D341Med (cell line): Measurements from ENCODE around the gene TPRX2.
A peak's percentile ranks its signal among the peaks of the same experiment; 100 is the strongest.
"Not testable (repeated sequence)": the region's sequence is repeated elsewhere in the genome, so short reads cannot be mapped to it uniquely, and the experiment has no call there.

Experiments used
- DNase-seq: peaks from one replicate; pipeline ENCODE4 v3.0.0; 2012; ENCODE audit warnings: low spot score

TPRX2 gene, protein sequence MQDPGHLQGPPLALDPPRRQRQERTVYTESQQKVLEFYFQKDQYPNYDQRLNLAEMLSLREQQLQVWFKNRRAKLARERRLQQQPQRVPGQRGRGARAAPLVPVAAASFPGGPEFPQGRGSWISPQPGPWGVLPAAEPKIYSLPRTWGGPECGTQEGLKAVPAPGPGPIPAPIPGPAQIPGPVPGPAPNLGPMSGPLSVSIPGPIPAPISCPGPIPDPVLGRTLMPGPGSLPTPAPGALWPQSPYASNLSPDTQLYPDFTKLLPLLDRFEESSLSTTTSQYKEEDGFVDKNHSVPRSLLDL

DNA sequence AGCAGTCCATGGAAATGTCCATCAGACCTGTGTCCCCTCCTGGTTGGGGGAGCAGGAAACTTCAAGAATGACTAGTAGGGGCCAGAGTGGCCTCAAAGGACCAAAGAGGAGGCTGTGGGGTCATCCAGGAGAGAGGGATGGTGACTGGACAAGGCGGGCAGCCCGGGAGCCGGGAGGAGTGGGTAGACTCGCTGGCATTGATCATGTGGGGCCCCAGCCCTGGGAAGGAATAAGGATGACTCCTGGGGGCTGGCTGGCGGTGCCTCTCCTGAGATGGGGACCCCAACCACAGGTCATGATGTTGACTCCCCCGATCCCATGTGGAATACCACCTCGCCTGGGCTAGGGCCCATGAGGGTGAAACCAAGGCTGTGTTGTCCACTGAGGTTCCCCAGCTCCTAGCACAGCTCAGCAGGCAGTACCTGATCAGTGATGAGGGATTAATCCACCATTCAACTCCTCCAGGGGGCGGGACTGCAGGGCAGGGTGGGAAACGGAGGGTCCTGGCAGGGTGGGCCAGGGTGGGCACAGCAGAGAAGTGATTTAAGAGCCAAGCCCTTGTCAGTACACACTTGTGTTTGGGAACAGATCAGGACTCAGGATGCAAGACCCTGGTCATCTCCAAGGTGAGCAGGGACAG is at the start of gene TPRX2:
TSS of gene TPRX2 (plus strand) at position 590 of the 640 bp plus-strand sequence. CDS start at position 602, 12 bp downstream.
- DNase-seq: not testable (repeated sequence)

DNA sequence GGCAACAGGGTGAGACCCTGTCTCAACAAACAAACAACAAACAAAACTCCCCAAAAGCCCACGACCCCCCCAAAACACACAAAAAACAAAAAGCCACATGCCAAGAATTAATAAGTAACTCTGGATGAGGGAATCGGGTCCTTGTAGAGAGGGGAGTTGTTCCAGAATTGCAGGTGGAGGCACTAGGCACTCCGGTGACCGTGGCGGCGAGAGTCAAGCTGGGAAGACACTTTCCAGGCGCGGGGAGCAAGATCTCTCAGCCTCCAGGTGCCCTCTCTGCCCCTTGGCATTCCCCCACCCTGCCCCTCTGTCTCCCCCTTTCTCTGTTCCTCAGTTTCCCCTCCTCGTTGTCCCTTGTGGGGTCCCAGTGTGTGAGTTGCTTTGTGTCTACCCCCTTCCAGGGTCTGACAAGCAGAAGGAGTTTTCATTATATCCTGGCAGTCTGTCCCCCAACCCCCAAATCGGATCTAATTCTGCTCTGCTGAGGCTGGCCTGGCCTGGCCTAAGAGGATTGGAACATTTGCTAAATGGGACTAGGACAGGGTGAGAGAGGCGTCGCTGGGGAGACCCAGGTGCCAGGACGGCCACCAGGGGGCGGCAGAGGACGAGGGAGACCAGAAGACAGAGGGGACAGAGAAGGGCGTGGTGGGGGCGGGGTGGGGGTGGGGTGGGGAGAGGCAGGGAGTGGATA is 45.6 kb upstream of the TPRX2 start:
- peak; percentile 90 for DNase-seq

- DNase-seq: no peak
Measured at GRCh38 chr19:47813995-47814328, 45.1 kb upstream of the TPRX2 start.

DNA sequence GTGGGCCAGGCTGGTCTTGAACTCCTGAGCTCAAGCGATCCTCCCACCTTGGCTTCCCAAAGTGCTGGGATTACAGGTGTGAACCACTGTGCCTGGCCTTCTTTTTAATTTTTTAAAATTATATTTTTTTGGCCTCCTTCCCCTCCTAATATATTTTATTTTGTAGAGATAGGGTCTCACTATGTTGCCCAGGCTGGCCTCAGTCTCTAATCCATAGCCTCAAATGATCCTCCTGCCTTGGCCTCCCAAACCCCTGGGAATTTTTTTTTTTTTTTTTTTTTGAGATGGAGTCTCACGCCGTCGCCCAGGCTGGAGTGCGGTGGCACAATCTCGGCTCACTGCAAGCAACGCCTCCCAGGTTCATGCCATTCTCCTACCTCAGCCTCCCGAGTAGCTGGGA is 42.8 kb upstream of the TPRX2 start:
- not testable (repeated sequence) for DNase-seq

GRCh38 chr19:47818221-47818620 is 40.8 kb upstream of the TPRX2 start:
- not testable (repeated sequence) for DNase-seq

DNA sequence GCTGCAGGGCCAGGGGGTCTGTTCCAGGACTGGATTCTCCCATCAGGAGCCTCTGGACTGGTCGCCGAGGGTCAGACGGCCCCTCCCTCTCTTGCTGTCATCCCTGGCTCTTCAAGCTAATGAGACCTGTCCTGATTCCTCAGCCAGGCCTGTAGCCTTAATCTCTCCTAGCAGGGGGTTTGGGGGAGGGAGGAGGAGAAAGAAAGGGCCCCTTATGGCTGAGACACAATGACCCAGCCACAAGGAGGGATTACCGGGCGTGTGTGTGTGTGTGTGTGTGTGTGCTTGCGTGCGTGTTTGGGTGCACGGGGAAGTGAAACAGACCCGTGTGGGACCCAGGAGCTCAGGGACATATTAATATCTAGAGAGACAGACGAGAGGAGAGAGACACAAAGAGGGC is 39.2 kb upstream of the TPRX2 start:
- peak; percentile 67 for DNase-seq

GRCh38 chr19:47820410-47820809 is 38.6 kb upstream of the TPRX2 start:
- DNase-seq: no peak

DNA sequence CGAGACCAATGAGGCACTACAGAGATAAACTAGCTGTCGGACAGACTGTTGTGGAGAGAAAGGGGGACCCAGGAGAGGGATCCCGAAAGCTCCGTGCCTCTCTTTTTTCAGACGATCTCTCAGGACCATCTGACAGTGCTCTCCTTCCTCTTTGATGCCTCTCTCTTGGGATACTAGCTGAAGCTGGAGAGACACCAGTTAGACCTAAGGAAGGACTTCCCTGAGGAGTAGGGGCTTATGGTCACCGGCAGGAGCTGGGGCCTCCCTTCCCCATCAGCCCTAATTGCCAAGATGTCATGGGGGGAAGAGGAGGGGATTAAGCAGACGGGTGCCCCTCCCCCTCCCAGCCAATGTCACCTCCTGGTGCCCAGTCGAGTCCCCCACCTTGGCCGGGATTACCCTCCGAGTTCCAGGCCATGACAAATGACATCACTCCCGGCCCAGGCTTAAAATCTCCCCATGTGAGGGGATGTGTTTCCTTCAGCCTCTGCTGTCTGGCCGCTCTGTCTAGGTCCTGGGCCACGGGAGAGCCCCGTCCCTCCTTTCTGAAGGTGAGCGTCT is 37.5 kb upstream of the TPRX2 start, which contains the start of gene CRX:
TSS of gene CRX (plus strand) at position 478 of the 561 bp plus-strand sequence. CDS start 12,507 bp downstream, outside the sequence.
- peak; percentile 69 for DNase-seq

GRCh38 chr19:47824396-47824795 is 34.6 kb upstream of the TPRX2 start:
- DNase-seq: no peak

- no peak for DNase-seq
Measured at GRCh38 chr19:47826800-47827199, 32.2 kb upstream of the TPRX2 start.

DNA sequence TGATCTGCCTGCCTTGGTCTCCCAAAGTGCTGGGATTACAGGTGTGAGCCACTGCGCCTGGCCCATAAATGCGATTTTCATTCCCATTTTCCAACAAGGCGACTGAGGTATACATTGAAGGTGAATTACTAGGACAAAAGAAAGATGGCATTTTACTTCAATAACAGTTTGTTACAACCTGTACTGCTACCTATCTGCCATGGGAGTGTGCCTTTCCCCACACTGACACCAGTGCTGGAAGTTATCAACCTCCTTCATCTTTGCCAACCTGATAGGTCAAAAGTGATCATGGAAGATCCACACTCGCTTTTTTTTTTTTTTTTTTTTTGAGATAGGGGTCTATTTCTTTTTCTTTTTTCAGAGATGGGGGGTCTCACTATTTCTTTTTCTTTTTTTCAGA is 26.3 kb upstream of the TPRX2 start:
- no peak for DNase-seq

- DNase-seq: no peak
Measured at GRCh38 chr19:47836038-47836437, 23.0 kb upstream of the TPRX2 start.

- DNase-seq: no peak
Measured at GRCh38 chr19:47839411-47839810, 19.6 kb upstream of the TPRX2 start.

DNA sequence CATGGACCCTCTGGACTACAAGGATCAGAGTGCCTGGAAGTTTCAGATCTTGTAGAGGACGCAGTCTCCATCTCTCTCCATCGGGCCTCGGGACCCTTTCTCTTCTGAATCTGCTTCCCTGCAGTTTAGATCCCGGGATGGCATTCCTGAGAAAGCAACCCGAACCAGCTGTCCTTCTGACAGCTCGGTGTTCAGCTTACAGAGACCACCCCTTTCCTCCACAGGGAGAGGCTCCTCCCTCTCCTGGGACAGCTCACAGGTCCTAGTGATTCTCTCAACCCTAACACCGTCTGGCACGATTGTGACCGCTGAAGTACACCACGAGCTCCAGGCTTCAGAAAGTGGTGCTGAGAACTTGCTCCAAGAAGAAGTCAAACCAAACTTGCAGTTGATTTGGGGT is 19.1 kb upstream of the TPRX2 start:
- peak; percentile 67 for DNase-seq

DNA sequence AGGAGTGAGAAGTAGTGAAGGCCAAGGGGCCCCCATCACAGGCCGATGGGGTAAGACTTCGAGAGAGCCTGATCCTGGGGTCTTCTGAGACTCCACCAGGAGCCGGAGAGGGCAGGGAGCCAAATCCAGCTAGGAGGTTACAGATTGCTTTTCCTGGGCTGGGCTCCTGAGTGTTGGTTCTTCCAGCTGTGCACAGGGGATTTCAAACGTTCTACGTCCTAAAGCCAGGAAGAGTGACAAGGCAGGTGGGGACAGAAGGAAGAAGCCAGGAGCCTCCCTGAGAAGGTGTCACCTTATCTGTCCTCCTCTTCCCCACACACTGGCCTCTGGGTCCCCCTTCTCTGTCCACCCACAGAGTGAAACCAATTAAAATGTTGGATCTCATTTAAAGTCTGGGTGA is 16.1 kb upstream of the TPRX2 start:
- DNase-seq: no peak

- no peak for DNase-seq
Measured at GRCh38 chr19:47848425-47848822, 10.6 kb upstream of the TPRX2 start.

- DNase-seq: peak; percentile 83
Measured at GRCh38 chr19:47848823-47849473, 10.1 kb upstream of the TPRX2 start.

GRCh38 chr19:47853003-47853402 is 6.0 kb upstream of the TPRX2 start:
- DNase-seq: no peak

DNA sequence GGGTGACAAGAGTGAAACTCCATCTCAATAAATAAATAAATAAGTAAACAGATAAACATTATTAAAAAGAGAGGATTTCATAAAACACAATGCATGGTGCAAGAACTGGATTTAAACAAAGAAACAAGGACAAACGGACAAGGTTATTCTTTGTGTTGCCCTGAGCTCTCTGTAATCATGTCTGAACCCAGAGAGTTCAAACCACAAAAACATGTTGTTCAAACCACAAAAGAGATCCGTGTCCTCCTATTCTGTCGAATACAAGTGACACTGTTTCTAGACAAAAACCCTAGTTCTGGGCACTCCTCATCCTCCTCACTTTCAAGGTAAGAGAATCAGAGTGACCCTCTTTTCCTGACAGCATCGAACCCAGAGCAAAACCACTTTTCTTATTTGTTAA is 4.6 kb upstream of the TPRX2 start:
- no peak for DNase-seq

- not testable (repeated sequence) for DNase-seq
Measured at GRCh38 chr19:47858231-47858630, 804 bp upstream of the TPRX2 start.

DNA sequence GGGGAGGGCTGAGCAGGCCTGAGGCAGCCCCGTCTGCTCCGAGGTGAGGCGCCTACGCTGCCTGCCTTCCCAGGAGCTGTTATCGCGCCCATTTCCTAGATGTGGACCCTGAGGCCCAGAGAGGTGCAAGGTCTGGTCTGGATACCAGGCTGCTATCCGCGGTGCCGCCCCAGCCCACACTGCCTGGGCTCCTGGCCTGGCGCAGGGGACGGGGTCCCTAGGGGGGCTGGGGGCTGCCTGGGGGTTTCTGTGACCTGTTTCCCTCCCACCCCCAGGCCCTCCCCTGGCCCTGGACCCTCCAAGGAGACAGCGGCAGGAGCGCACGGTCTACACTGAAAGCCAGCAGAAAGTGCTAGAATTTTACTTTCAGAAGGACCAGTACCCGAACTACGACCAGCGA is 803 bp downstream of the TPRX2 start:
- DNase-seq: not testable (repeated sequence)

- no peak for DNase-seq
Measured at GRCh38 chr19:47860602-47861297, 1.7 kb downstream of the TPRX2 start.
